GM19455 (cell line): ENCODE data around the gene TULP3.

Source experiments
- ATAC-seq: cut with Tn5 transposase; IDR thresholded peaks from one replicate; pipeline ENCODE4 v1.9.1; 2021; ENCODE audit not compliant: unreplicated experiment

Gene TULP3

GRCh38 chr12:2877047-2877952 is 13.4 kb upstream of the TULP3 start, which contains the start of the genes FOXM1 and RHNO1:
FOXM1 (minus strand) TSS chr12:2877174; CDS start chr12:2874478, 2,696 bp downstream.
RHNO1 (plus strand) TSS chr12:2877223; CDS start chr12:2885367, 8,144 bp downstream.
- peak; percentile 77 for ATAC-seq

GRCh38 chr12:2877953-2878732 is 12.5 kb upstream of the TULP3 start:
- ATAC-seq = no peak

- ATAC-seq = no peak
Measured at GRCh38 chr12:2879853-2880252, 10.8 kb upstream of the TULP3 start.

- no peak for ATAC-seq
Measured at GRCh38 chr12:2884810-2885209, 5.9 kb upstream of the TULP3 start.

- no peak for ATAC-seq
Measured at GRCh38 chr12:2886768-2887450, 3.8 kb upstream of the TULP3 start.

- ATAC-seq = no peak
Measured at GRCh38 chr12:2890001-2890387, 697 bp upstream of the TULP3 start.

GRCh38 chr12:2891240-2892053 is 756 bp downstream of the TULP3 start:
- peak; percentile 8 for ATAC-seq

- ATAC-seq = no peak
Measured at GRCh38 chr12:2892246-2892645, 1.6 kb downstream of the TULP3 start.

- ATAC-seq = no peak
Measured at GRCh38 chr12:2893007-2893406, 2.3 kb downstream of the TULP3 start.

GRCh38 chr12:2895051-2895451 is 4.4 kb downstream of the TULP3 start:
- ATAC-seq = no peak

- ATAC-seq = no peak
Measured at GRCh38 chr12:2895511-2895910, 4.8 kb downstream of the TULP3 start.

GRCh38 chr12:2897418-2897817 is 6.7 kb downstream of the TULP3 start:
- no peak for ATAC-seq

GRCh38 chr12:2900642-2901041 is 10.0 kb downstream of the TULP3 start:
- no peak for ATAC-seq

- no peak for ATAC-seq
Measured at GRCh38 chr12:2902272-2902880, 11.7 kb downstream of the TULP3 start.

- no peak for ATAC-seq
Measured at GRCh38 chr12:2904260-2904659, 13.6 kb downstream of the TULP3 start.

GRCh38 chr12:2912216-2912575 is 21.5 kb downstream of the TULP3 start:
- ATAC-seq = no peak

- no peak for ATAC-seq
Measured at GRCh38 chr12:2919249-2919648, 28.6 kb downstream of the TULP3 start.

GRCh38 chr12:2922329-2922728 is 31.6 kb downstream of the TULP3 start:
- ATAC-seq = no peak

- no peak for ATAC-seq
Measured at GRCh38 chr12:2923057-2923456, 32.4 kb downstream of the TULP3 start.

- no peak for ATAC-seq
Measured at GRCh38 chr12:2924019-2924418, 33.3 kb downstream of the TULP3 start.
